ENCODE data around the gene NUF2.

DNA sequence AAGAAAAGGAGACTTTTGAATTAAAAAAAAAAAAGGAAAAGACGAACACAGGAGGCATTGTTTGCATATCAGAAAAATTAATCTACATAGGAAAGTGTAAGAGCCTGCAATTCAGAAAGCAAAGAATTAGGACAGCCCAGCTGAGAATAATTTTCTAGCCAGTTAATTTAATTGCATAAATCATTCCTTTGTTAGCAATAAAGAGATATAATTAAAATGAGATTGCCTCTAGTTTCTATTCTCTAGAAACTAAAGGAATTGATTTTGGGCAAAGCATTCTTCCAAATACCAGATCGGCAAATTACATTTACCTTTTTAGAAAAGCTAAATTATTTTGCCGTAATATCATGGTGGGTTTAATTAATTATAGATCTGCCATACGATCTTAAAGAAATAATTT lies 46.0 kb downstream of the NUF2 start:
- TF ChIP-seq, protein P1, sequence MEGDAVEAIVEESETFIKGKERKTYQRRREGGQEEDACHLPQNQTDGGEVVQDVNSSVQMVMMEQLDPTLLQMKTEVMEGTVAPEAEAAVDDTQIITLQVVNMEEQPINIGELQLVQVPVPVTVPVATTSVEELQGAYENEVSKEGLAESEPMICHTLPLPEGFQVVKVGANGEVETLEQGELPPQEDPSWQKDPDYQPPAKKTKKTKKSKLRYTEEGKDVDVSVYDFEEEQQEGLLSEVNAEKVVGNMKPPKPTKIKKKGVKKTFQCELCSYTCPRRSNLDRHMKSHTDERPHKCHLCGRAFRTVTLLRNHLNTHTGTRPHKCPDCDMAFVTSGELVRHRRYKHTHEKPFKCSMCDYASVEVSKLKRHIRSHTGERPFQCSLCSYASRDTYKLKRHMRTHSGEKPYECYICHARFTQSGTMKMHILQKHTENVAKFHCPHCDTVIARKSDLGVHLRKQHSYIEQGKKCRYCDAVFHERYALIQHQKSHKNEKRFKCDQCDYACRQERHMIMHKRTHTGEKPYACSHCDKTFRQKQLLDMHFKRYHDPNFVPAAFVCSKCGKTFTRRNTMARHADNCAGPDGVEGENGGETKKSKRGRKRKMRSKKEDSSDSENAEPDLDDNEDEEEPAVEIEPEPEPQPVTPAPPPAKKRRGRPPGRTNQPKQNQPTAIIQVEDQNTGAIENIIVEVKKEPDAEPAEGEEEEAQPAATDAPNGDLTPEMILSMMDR (conservative IDR thresholded peaks at IDR 0.05; ENCODE audit: low read depth, low read length): no peak
- TF ChIP-seq, protein P2, sequence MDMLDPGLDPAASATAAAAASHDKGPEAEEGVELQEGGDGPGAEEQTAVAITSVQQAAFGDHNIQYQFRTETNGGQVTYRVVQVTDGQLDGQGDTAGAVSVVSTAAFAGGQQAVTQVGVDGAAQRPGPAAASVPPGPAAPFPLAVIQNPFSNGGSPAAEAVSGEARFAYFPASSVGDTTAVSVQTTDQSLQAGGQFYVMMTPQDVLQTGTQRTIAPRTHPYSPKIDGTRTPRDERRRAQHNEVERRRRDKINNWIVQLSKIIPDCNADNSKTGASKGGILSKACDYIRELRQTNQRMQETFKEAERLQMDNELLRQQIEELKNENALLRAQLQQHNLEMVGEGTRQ (IDR thresholded peaks at IDR 0.05; ENCODE audit: low read depth, low read length): no peak
- no peak for TF ChIP-seq RAD21 (IDR thresholded peaks at IDR 0.05; ENCODE audit: low read length)
- no peak for TF ChIP-seq POLR2A (IDR thresholded peaks at IDR 0.05; ENCODE audit: low read depth, low read length)
- TF ChIP-seq CEBPB (IDR thresholded peaks at IDR 0.05; ENCODE audit: low read depth, low read length): no peak
- no peak for TF ChIP-seq MXI1 (IDR thresholded peaks at IDR 0.05; ENCODE audit: borderline replicate concordance, low read depth, low read length)
- TF ChIP-seq SMC3 (IDR thresholded peaks at IDR 0.05; ENCODE audit: low read depth, low read length): no peak
- TF ChIP-seq BHLHE40 (IDR thresholded peaks at IDR 0.05; ENCODE audit: low read depth, low read length): no peak
